Amniotic stem cell (primary cell): ENCODE measurements around the gene NTN1.

ENCODE experiments used
- DNase-seq: peaks from one replicate; lab custom pipeline; 2025; lab: John Stamatoyannopoulos, UW

Gene NTN1

DNA sequence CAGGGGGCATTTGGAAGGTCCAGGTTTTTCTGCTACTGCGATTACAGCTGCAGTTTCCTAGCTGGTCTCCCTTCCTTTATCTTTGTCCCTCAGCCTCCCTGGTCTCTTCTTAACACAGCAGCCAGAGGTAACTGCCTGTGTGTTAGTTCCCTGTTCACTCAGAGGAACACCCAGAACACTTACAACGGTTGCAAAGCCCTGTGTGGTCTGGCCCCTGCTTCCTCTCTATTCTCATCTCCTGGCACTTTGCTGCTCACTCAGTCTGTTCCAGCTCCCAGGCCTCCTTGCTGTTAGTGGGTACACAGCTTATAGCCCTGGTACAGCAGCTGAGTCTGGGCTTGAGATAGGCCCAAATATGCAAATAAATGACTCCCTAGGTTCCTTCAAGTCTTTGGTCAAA lies 16.4 kb downstream of the NTN1 start:
- no peak for DNase-seq

- DNase-seq, result no peak
Observed at GRCh38 chr17:9038380-9038779, 17.1 kb downstream of the NTN1 start.

- no peak for DNase-seq
Observed at GRCh38 chr17:9044772-9045463, 23.6 kb downstream of the NTN1 start.

GRCh38 chr17:9050801-9051401 lies 29.6 kb downstream of the NTN1 start:
- DNase-seq, result no peak

- DNase-seq, result no peak
Observed at GRCh38 chr17:9051561-9051960, 30.3 kb downstream of the NTN1 start.

- no peak for DNase-seq
Observed at GRCh38 chr17:9052921-9053320, 31.6 kb downstream of the NTN1 start.

DNA sequence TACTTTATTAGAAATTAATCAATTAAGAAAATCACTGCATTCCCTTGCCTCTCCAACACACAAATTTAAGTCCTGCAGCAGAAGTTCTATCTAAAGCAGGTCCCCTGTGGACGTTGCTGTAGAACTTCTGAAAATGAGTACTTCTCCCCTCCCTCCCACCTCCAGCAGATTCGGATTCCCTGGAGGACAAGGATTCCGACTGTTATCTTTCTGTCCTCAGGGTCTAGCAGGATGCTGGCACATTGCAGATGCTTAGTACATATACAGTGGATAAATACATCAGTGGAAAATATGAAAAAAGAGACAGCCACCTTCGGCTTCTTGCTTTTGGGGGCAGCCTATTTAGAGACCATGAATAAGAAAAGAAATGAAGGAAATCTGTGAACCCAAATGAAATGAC lies 32.1 kb downstream of the NTN1 start:
- no peak for DNase-seq

GRCh38 chr17:9054126-9054975 lies 33.0 kb downstream of the NTN1 start:
- DNase-seq, result no peak

DNA sequence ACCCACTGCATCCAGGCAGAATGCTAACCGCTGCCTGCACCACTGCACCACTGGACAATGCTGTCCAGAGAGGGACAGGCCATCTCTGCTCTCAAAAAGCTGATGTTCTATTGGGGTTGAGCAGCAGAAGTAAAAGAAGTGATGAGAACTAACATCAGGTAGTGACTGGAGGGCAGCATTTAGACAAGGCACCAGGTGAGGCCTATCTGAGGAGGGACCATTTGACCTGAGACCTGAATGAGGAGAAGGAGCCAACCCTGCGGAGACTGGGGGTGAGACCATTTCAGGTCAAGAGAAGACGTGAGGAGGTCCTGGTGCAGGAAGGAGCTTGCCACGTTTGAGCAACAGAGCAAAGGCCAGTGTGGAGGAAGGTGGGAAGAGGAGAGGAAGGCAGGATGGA lies 34.0 kb downstream of the NTN1 start:
- DNase-seq, result no peak

DNA sequence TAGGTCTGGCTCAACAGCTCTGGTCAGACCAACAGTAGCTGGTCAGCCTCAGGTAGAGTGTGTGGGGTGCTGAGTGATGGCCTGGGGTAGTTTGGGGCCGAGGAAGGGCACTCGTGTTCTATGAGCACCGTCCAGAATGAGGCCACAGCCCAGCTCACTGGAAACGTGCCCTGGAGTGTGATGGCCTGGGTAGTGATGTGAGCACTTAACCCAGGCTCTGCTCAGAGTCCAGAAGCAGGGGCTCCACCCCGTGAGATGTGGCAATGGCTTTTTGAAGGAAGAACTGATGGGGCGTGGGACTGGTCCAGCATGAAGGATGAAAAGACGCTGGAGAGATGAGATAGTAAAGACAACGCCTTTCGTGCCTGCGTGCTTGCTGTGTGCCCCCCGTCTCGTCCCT lies 35.3 kb downstream of the NTN1 start:
- no peak for DNase-seq

GRCh38 chr17:9057310-9057709 lies 36.0 kb downstream of the NTN1 start:
- no peak for DNase-seq

DNA sequence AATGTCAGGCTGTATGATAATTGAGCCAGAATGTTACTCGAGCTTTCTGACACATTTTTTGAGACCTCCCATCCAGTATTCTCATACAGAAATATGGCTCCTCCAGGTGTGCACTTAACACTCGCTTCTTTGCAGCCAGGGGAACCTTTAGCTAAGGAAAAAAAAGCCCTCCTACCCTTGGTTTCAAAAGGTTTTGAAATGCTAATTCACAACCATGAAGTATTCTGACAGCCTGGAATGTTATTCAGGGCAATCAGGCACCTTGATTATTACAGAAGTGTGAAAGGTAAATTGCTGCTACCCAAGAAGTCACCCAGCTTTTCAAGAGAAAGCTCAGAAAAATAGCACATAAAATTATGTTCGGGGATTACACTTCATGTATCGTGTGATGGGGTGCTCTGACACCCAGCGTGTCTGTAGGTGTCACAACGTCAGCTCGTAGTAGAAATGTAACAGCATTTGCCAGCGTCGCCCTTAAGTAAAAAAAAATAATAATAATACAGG lies 41.1 kb downstream of the NTN1 start:
- DNase-seq, result no peak

GRCh38 chr17:9064311-9064834 lies 43.1 kb downstream of the NTN1 start:
- no peak for DNase-seq

DNA sequence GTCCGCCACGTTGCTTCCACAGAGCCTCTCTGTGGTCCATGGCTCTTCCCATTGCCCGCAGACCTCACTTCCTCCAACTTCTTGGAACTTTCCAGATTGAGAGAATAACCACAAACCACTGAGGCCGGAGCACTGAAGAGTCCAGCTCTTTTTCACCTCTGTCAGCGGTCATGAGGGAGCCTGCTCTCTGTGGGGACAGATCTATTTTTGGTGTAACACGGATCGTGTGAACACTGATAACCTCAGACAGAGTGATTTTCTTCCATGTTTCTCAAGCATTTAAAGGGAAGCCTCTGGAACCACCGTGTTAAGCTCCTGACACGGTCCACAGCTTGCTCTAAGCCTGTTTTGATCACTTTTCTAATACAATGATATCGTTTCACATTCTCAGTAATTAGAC lies 49.7 kb downstream of the NTN1 start:
- no peak for DNase-seq

- no peak for DNase-seq
Observed at GRCh38 chr17:9071811-9072498, 50.6 kb downstream of the NTN1 start.

GRCh38 chr17:9072696-9073339 lies 51.5 kb downstream of the NTN1 start:
- DNase-seq, result no peak

GRCh38 chr17:9074131-9074530 lies 52.8 kb downstream of the NTN1 start:
- DNase-seq, result no peak

- no peak for DNase-seq
Observed at GRCh38 chr17:9079461-9080103, 58.3 kb downstream of the NTN1 start.

GRCh38 chr17:9080296-9080914 lies 59.1 kb downstream of the NTN1 start:
- DNase-seq, result no peak

- no peak for DNase-seq
Observed at GRCh38 chr17:9080983-9081382, 59.7 kb downstream of the NTN1 start.

DNA sequence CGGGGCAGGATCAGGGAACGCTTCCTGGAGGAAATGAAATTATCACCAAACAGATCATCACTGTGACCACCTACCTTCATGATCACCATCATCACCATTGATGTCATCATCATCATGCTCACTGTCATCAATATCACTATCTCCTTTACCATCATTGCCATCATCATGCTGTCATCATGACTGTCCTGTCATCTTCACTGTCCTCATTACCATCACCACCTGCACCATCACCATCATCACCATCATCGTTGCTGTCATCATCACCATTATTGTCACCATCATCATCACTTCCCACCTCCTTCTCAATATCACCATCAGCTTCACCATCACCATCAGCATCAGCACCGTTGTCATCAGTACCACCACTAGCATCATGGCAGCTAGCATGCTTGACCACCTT lies 65.3 kb downstream of the NTN1 start:
- DNase-seq, result no peak
